Measurements from ENCODE around the gene INPP5A.

The INPP5A gene

GRCh38 chr10:132607491-132607890 is 69.9 kb downstream of the INPP5A start:
- no peak overlapping the region for H3K4me3 ChIP-seq (ENCODE audit: control insufficient read depth in 1 of 7, extremely low read depth in 1 of 7, insufficient read depth in 4 of 7, low read depth in 2 of 7, low read length in 6 of 7)
- DNase-seq, result no peak
- CTCF ChIA-PET, result interaction anchor here (0.9 to 1.1 kb wide), 3 partner anchors 9 to 17 kb away, joined by 3 read pairs; no protein-coding TSS in a partner anchor
- H3K36me3 ChIP-seq (ENCODE audit: control insufficient read depth in 4 of 4, insufficient read depth in 4 of 4, low read length in 3 of 4), result peaks cover 0 to 3% (median 2%) of the 10 kb centered on the region in 4 experiments
- H3K4me1 ChIP-seq (ENCODE audit: control extremely low read depth in 1 of 4, control insufficient read depth in 4 of 4, insufficient read depth in 4 of 4, low read length in 3 of 4), result peaks cover 0 to 9% (median 5%) of the 10 kb centered on the region in 4 experiments
- 96% methylated on average over 18 of the region's 20 CpGs for WGBS (ENCODE audit: insufficient coverage)
- no peaks in the 10 kb centered on the region for H3K27me3 ChIP-seq (replicated peaks in 2 of 5; ENCODE audit: control insufficient read depth in 4 of 5, insufficient read depth in 5 of 5, low read length in 4 of 5)
- POLR2A ChIA-PET, result no interaction called here
- no peak overlapping the region for H3K27ac ChIP-seq (ENCODE audit: insufficient read depth in 1 of 2, low read depth in 1 of 2, low read length in 2 of 2, poor library complexity in 1 of 2, severe bottlenecking in 2 of 2)
- H3K9me3 ChIP-seq (ENCODE audit: control extremely low read depth in 1 of 5, control insufficient read depth in 4 of 5, insufficient read depth in 2 of 5, low read depth in 1 of 5, low read length in 4 of 5), result peaks cover 0 to 6% (median 4%) of the 10 kb centered on the region in 5 experiments

- H3K4me1 ChIP-seq (ENCODE audit: control extremely low read depth in 1 of 4, control insufficient read depth in 4 of 4, insufficient read depth in 4 of 4, low read length in 3 of 4), result peaks cover 0 to 9% (median 5%) of the 10 kb centered on the region in 4 experiments
- ChIA-PET CTCF (interaction anchor here (0.9 kb wide), 1 partner anchor 8 kb away, joined by 3 read pairs; no protein-coding TSS in a partner anchor), POLR2A (no interaction called here)
- no peak overlapping the region for H3K27ac ChIP-seq (ENCODE audit: insufficient read depth in 1 of 2, low read depth in 1 of 2, low read length in 2 of 2, poor library complexity in 1 of 2, severe bottlenecking in 2 of 2)
- no peak for DNase-seq
- 97% methylated on average over 16 of the region's 25 CpGs for WGBS (ENCODE audit: insufficient coverage)
- peaks cover 0 to 6% (median 4%) of the 10 kb centered on the region in 5 experiments for H3K9me3 ChIP-seq (ENCODE audit: control extremely low read depth in 1 of 5, control insufficient read depth in 4 of 5, insufficient read depth in 2 of 5, low read depth in 1 of 5, low read length in 4 of 5)
- no peak overlapping the region for H3K4me3 ChIP-seq (ENCODE audit: control insufficient read depth in 1 of 7, extremely low read depth in 1 of 7, insufficient read depth in 4 of 7, low read depth in 2 of 7, low read length in 6 of 7)
- H3K36me3 ChIP-seq (ENCODE audit: control insufficient read depth in 4 of 4, insufficient read depth in 4 of 4, low read length in 3 of 4), result peaks cover 0 to 3% (median under 1%) of the 10 kb centered on the region in 4 experiments
- no peaks in the 10 kb centered on the region for H3K27me3 ChIP-seq (replicated peaks in 2 of 5; ENCODE audit: control insufficient read depth in 4 of 5, insufficient read depth in 5 of 5, low read length in 4 of 5)
These were observed 70.4 kb downstream of the INPP5A start for GRCh38 chr10:132607961-132608495.

- H3K9me3 ChIP-seq (ENCODE audit: control extremely low read depth in 1 of 5, control insufficient read depth in 4 of 5, insufficient read depth in 2 of 5, low read depth in 1 of 5, low read length in 4 of 5), result peaks cover 0 to 6% (median 4%) of the 10 kb centered on the region in 5 experiments
- no peaks in the 10 kb centered on the region for H3K27me3 ChIP-seq (replicated peaks in 2 of 5; ENCODE audit: control insufficient read depth in 4 of 5, insufficient read depth in 5 of 5, low read length in 4 of 5)
- peaks cover 0 to 9% (median 5%) of the 10 kb centered on the region in 4 experiments for H3K4me1 ChIP-seq (ENCODE audit: control extremely low read depth in 1 of 4, control insufficient read depth in 4 of 4, insufficient read depth in 4 of 4, low read length in 3 of 4)
- H3K27ac ChIP-seq (ENCODE audit: insufficient read depth in 1 of 2, low read depth in 1 of 2, low read length in 2 of 2, poor library complexity in 1 of 2, severe bottlenecking in 2 of 2), result no peak overlapping the region
- DNase-seq, result no peak
- CTCF ChIA-PET, result no interaction called here
- POLR2A ChIA-PET, result no interaction called here
- peaks cover 0 to 3% (median 0%) of the 10 kb centered on the region in 4 experiments for H3K36me3 ChIP-seq (ENCODE audit: control insufficient read depth in 4 of 4, insufficient read depth in 4 of 4, low read length in 3 of 4)
- WGBS (ENCODE audit: insufficient coverage), result 91% methylated on average over 16 of the region's 18 CpGs
- H3K4me3 ChIP-seq (ENCODE audit: control insufficient read depth in 1 of 7, extremely low read depth in 1 of 7, insufficient read depth in 4 of 7, low read depth in 2 of 7, low read length in 6 of 7), result no peak overlapping the region
These were observed 71.1 kb downstream of the INPP5A start for GRCh38 chr10:132608511-132609195.

- H3K36me3 ChIP-seq (ENCODE audit: control insufficient read depth in 4 of 4, insufficient read depth in 4 of 4, low read length in 3 of 4), result peaks cover 0 to 3% (median 0%) of the 10 kb centered on the region in 4 experiments
- 97% methylated on average over 11 of the region's 14 CpGs for WGBS (ENCODE audit: insufficient coverage)
- DNase-seq, result no peak
- peaks cover 0 to 9% (median 5%) of the 10 kb centered on the region in 4 experiments for H3K4me1 ChIP-seq (ENCODE audit: control extremely low read depth in 1 of 4, control insufficient read depth in 4 of 4, insufficient read depth in 4 of 4, low read length in 3 of 4)
- POLR2A ChIA-PET, result no interaction called here
- peaks cover 0 to 1% (median 0%) of the 10 kb centered on the region in 5 experiments for H3K9me3 ChIP-seq (ENCODE audit: control extremely low read depth in 1 of 5, control insufficient read depth in 4 of 5, insufficient read depth in 2 of 5, low read depth in 1 of 5, low read length in 4 of 5)
- no peak overlapping the region for H3K4me3 ChIP-seq (ENCODE audit: control insufficient read depth in 1 of 7, extremely low read depth in 1 of 7, insufficient read depth in 4 of 7, low read depth in 2 of 7, low read length in 6 of 7)
- H3K27ac ChIP-seq (ENCODE audit: insufficient read depth in 1 of 2, low read depth in 1 of 2, low read length in 2 of 2, poor library complexity in 1 of 2, severe bottlenecking in 2 of 2), result no peak overlapping the region
- CTCF ChIA-PET, result no interaction called here
- no peaks in the 10 kb centered on the region for H3K27me3 ChIP-seq (replicated peaks in 2 of 5; ENCODE audit: control insufficient read depth in 4 of 5, insufficient read depth in 5 of 5, low read length in 4 of 5)
These were observed 71.6 kb downstream of the INPP5A start for GRCh38 chr10:132609211-132609610.

GRCh38 chr10:132610071-132610701 is 72.6 kb downstream of the INPP5A start:
- no peak for DNase-seq
- H3K36me3 ChIP-seq (ENCODE audit: control insufficient read depth in 4 of 4, insufficient read depth in 4 of 4, low read length in 3 of 4), result peaks cover 0 to 8% (median 6%) of the 10 kb centered on the region in 4 experiments
- peaks cover 0 to 9% (median 5%) of the 10 kb centered on the region in 4 experiments for H3K4me1 ChIP-seq (ENCODE audit: control extremely low read depth in 1 of 4, control insufficient read depth in 4 of 4, insufficient read depth in 4 of 4, low read length in 3 of 4)
- no peaks in the 10 kb centered on the region for H3K27me3 ChIP-seq (replicated peaks in 2 of 5; ENCODE audit: control insufficient read depth in 4 of 5, insufficient read depth in 5 of 5, low read length in 4 of 5)
- no peak overlapping the region for H3K27ac ChIP-seq (ENCODE audit: insufficient read depth in 1 of 2, low read depth in 1 of 2, low read length in 2 of 2, poor library complexity in 1 of 2, severe bottlenecking in 2 of 2)
- H3K9me3 ChIP-seq (ENCODE audit: control extremely low read depth in 1 of 5, control insufficient read depth in 4 of 5, insufficient read depth in 2 of 5, low read depth in 1 of 5, low read length in 4 of 5), result no peaks in the 10 kb centered on the region
- 92% methylated on average over 15 of the region's 20 CpGs for WGBS (ENCODE audit: insufficient coverage)
- CTCF ChIA-PET, result interaction anchor here (0.7 to 1.2 kb wide), 3 partner anchors 17 to 39 kb away, joined by 3 to 4 read pairs (median 3); no protein-coding TSS in a partner anchor
- H3K4me3 ChIP-seq (ENCODE audit: control insufficient read depth in 1 of 7, extremely low read depth in 1 of 7, insufficient read depth in 4 of 7, low read depth in 2 of 7, low read length in 6 of 7), result no peak overlapping the region
- POLR2A ChIA-PET, result no interaction called here

- no peaks in the 10 kb centered on the region for H3K27me3 ChIP-seq (replicated peaks in 2 of 5; ENCODE audit: control insufficient read depth in 4 of 5, insufficient read depth in 5 of 5, low read length in 4 of 5)
- peaks cover 0 to 9% (median 5%) of the 10 kb centered on the region in 4 experiments for H3K4me1 ChIP-seq (ENCODE audit: control extremely low read depth in 1 of 4, control insufficient read depth in 4 of 4, insufficient read depth in 4 of 4, low read length in 3 of 4)
- DNase-seq, result no peak
- WGBS (ENCODE audit: insufficient coverage), result 100% methylated on average over 2 of the region's 5 CpGs
- no peak overlapping the region for H3K4me3 ChIP-seq (ENCODE audit: control insufficient read depth in 1 of 7, extremely low read depth in 1 of 7, insufficient read depth in 4 of 7, low read depth in 2 of 7, low read length in 6 of 7)
- no peak overlapping the region for H3K27ac ChIP-seq (ENCODE audit: insufficient read depth in 1 of 2, low read depth in 1 of 2, low read length in 2 of 2, poor library complexity in 1 of 2, severe bottlenecking in 2 of 2)
- ChIA-PET POLR2A (no interaction called here), CTCF (interaction anchor here (0.7 to 1.2 kb wide), 3 partner anchors 18 to 41 kb away, joined by 3 to 4 read pairs (median 3); no protein-coding TSS in a partner anchor)
- no peaks in the 10 kb centered on the region for H3K9me3 ChIP-seq (ENCODE audit: control extremely low read depth in 1 of 5, control insufficient read depth in 4 of 5, insufficient read depth in 2 of 5, low read depth in 1 of 5, low read length in 4 of 5)
- H3K36me3 ChIP-seq (ENCODE audit: control insufficient read depth in 4 of 4, insufficient read depth in 4 of 4, low read length in 3 of 4), result peaks cover 0 to 11% (median 6%) of the 10 kb centered on the region in 4 experiments
These were observed 73.7 kb downstream of the INPP5A start for GRCh38 chr10:132611026-132611910.

All from common myeloid progenitor, CD34-positive (primary cell).